Right atrium auricular region (tissue), 2 donors: Measurements from ENCODE around the gene HPSE. TPM values are rescaled to one million over a fixed set of nuclear protein-coding genes. Genes with fewer than 3 reads are reported as not detected.
"Not testable (repeated sequence)": the region's sequence is repeated elsewhere in the genome, so short reads cannot be mapped to it uniquely, and the experiment has no call there.

Source experiments
- DNase-seq: peaks from one replicate; pipeline ENCODE4 v3.0.0-alpha.2; 2019; ENCODE audit warnings: low spot score
- H3K27ac ChIP-seq, 2 donors: fragments of 200-600 bp; sonication (generic); 1 replicate in 1 of 2; 2 replicates in 1 of 2; pipeline ENCODE4 v1.5.1; 2016 to 2019
- H3K27me3 ChIP-seq, 2 donors: fragments of 200-600 bp; sonication (generic); one replicate each; pipeline versions ENCODE4 v1.5.1 to v1.6.0; 2017 to 2019
- H3K36me3 ChIP-seq: fragments of 200-600 bp; sonication (generic); one replicate; pipeline ENCODE4 v1.5.1; 2016
- H3K4me1 ChIP-seq, 2 donors: fragments of 200-600 bp; sonication (generic); one replicate each; pipeline versions ENCODE4 v1.5.1 to v1.6.0; 2017 to 2019
- H3K4me3 ChIP-seq, 2 donors: fragments of 200-600 bp; sonication (generic); 1 replicate in 1 of 2; 2 replicates in 1 of 2; pipeline ENCODE4 v1.5.1; 2017 to 2019; ENCODE audit warnings: mild to moderate bottlenecking in 1 of 2, moderate library complexity in 1 of 2
- H3K9me3 ChIP-seq, 2 donors: fragments of 200-600 bp; sonication (generic); one replicate each; pipeline ENCODE4 v1.5.1; 2019
- CTCF ChIP-seq, 2 donors: fragments of 200-600 bp; sonication (generic); IDR thresholded peaks; one replicate each; pipeline ENCODE4 v1.5.1; 2019; ENCODE audit warnings: antibody characterized with exemption in 2 of 2
- total RNA-seq, 2 donors: library from RNA; depleted of rRNA; stranded (reverse); fragments of >200 nt; gene quantifications; one replicate each; pipeline ENCODE4 v1.1.0, GENCODE V29; 2016

HPSE gene
- total RNA-seq, 2 donors from 2014 or later, result 1.0 to 3.4 TPM

DNA sequence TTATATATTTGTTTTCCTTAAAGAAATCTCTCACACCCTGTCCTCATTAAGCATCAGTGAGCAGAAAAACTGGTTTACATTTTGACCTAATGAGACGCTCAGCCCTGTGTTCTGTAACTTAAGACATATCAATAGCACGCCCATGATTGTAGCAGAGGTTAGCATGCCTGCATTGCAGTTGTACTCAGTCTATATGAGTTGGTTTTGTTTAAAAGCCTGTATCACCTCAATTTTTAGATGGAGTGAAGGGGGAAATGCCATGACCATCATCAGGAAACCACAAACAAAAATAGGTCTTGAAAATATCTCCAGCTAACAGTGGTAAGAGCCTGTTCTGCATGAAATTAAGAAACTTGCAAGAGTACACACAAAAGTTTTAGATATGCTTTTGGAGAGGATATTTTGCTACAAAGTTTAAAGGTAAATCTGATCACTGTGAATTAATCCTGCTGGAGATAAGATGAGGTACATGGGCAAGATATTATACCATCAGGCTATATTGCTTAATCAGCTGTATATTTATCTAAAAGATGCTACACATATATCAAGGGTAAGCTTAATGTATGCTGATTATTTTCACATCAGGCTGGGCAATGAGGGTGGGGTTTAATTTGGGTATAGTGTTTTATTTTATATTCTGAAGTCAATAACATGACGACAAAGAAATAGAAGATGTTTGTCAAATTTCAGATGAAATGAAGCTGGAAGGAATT is 36.9 kb downstream of the HPSE start:
- no peak for TF ChIP-seq CTCF (IDR thresholded peaks at IDR 0.05)
- H3K27me3 ChIP-seq, result no peaks in the 10 kb centered on the region
- H3K9me3 ChIP-seq, result no peaks in the 10 kb centered on the region
- H3K36me3 ChIP-seq, result no peaks in the 10 kb centered on the region
- DNase-seq, result no peak
- no peak overlapping the region for H3K4me3 ChIP-seq
- no peak overlapping the region for H3K27ac ChIP-seq
- H3K4me1 ChIP-seq, result no peaks in the 10 kb centered on the region

DNA sequence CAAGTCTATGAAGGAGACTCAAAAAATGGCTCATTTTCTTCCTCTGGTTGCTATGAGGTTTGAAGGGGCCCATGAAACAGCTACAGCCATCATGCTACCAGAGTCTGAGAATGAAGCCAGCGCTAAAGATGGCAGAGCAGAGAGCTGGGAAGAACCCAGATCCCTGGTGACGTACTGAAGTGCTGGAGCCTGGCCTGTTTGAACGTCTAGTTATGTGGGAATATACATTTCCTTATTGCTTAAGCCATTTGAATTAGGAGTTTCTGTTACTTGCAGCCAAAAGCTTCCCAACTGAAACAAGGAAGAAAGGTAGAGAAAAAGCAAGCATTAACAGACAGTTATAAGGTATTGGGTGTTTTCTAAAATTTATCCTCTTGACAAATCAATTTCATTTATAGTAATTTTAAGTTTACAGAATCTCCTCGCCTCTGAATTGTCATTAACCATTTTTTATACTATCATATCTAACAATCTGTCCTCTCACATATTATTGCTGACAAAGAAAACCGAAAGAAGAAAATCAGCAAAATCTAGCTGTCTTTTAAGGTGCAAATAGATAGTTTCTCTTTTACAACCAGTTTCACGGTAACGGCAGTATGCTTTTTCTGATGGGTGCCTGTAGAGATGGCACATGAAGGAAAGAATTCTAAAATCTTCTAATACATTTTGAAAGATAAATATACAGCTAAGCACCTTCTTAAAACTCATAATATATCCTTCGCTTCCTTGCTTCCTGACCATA is 41.2 kb downstream of the HPSE start:
- DNase-seq, result no peak
- H3K4me1 ChIP-seq, result no peaks in the 10 kb centered on the region
- H3K27me3 ChIP-seq, result no peaks in the 10 kb centered on the region
- H3K9me3 ChIP-seq, result no peaks in the 10 kb centered on the region
- TF ChIP-seq CTCF (IDR thresholded peaks at IDR 0.05), result no peak
- H3K4me3 ChIP-seq, result no peak overlapping the region
- no peaks in the 10 kb centered on the region for H3K36me3 ChIP-seq
- H3K27ac ChIP-seq, result no peak overlapping the region

- not testable (repeated sequence) for H3K4me1 ChIP-seq, H3K9me3 ChIP-seq, H3K4me3 ChIP-seq, H3K27ac ChIP-seq, H3K27me3 ChIP-seq, DNase-seq, H3K36me3 ChIP-seq
Observed at GRCh38 chr4:83290059-83290774, 44.4 kb downstream of the HPSE start.

- DNase-seq, result not testable (repeated sequence)
Observed at GRCh38 chr4:83288381-83288780, 46.3 kb downstream of the HPSE start.

DNA sequence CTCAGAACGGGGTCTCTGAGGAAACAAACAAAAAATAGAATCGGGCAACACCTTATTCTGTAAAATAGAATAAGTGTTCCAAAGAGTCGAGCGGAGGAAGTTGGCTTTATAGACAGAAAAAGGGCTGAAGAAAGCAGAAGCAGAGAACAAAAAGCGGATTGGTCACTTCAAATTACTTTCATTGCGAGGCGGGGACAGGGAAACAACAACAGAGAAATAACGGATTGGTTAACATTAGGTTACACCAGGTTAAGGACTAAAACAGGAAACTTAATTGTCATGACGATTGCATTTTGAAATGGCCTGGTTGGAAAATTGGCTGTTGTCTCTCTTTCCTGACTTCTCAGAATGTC is 49.6 kb downstream of the HPSE start:
- TF ChIP-seq CTCF (IDR thresholded peaks at IDR 0.05), result no peak
- H3K36me3 ChIP-seq, result no peaks in the 10 kb centered on the region

More at GRCh38 chr4:83288381-83288780, 46.3 kb downstream of the HPSE start:
- not testable (repeated sequence) for H3K4me3 ChIP-seq, H3K27ac ChIP-seq, H3K9me3 ChIP-seq, H3K27me3 ChIP-seq, H3K36me3 ChIP-seq, H3K4me1 ChIP-seq

DNA sequence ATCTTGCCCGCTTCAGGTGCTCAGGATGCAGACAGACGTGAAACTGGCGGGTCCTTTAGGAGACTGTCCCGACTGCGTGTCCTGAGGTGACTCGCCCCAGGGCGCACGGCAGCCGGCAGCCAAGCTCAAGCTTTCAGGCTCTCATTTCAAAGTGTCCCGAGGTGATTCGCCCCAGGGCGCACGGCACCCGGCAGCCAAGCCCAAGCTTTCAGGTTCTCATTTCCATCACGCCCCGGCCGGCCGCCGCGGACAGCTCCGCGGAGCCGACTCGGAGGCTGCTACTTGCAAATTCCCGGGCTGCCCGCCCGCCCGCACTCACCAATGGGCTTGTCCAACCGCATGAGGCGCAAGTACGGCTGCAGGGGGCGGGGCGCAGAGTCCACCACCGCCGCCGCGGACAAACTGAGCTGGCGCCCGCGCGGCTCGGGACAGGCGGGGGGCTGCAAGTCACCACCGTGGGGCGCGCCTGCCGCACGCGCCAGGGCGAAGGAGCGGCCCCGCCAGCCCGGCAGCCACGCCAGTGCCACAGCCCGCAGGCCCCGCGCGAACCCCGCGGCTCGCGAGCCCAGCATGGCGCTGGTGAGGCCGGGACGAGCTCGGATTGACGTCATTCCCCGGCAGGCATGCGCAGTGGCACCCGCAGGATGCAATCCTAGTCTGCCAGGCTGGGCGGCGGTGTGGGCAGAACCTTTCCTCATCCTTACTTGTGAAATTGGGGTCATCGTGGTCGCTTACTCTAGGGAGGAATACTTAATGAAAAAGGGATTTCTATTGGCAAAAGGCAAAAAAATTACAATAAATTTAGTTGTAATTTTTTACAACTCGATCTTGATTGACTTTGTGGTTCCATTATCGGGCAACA is 50.2 kb downstream of the HPSE start, which contains the start of gene COQ2:
TSS of gene COQ2 (minus strand) at position 606 of the 862 bp plus-strand sequence. CDS start at position 572, 34 bp downstream.
- Histone ChIP-seq H3K9me3 (no peaks in the 10 kb centered on the region), H3K4me3 (peak within 1 kb of the TSS; percentile 65 to 67), H3K27me3 (no peaks in the 10 kb centered on the region), H3K36me3 (no peaks in the 10 kb centered on the region), H3K27ac (peak within 1 kb of the TSS; percentile 90 to 94), H3K4me1 (peaks cover 0 to 15% of the 10 kb centered on the region in 2 donors)
- peak in 1 of 2 donors; percentile 58 for TF ChIP-seq CTCF (IDR thresholded peaks at IDR 0.05)
- peak; percentile 96 for DNase-seq

More for the DNA sequence above, 49.6 kb downstream of the HPSE start:
- Histone ChIP-seq H3K9me3 (no peaks in the 10 kb centered on the region), H3K4me1 (peaks cover 0 to 15% of the 10 kb centered on the region in 2 donors), H3K27ac (peak overlapping the region; percentile 90 to 94), H3K4me3 (peak overlapping the region; percentile 65 to 67), H3K27me3 (no peaks in the 10 kb centered on the region)
- no peak for DNase-seq
